Ammon's horn (tissue), 1 donor: ENCODE data around the gene ZNF787.

Experiments
- DNase-seq: peaks from one replicate; pipeline ENCODE4 v3.0.0-alpha.2; 2016; ENCODE audit warnings: low spot score

ZNF787 gene

GRCh38 chr19:56086671-56087430 is 34.2 kb downstream of the ZNF787 start:
- no peak for DNase-seq

GRCh38 chr19:56085571-56086275 is 35.4 kb downstream of the ZNF787 start:
- DNase-seq: no peak

- no peak for DNase-seq
Measured at GRCh38 chr19:56084835-56085536, 36.1 kb downstream of the ZNF787 start.

- DNase-seq: no peak
Measured at GRCh38 chr19:56083668-56084067, 37.4 kb downstream of the ZNF787 start.

GRCh38 chr19:56080669-56081401 is 40.3 kb downstream of the ZNF787 start:
- DNase-seq: peak; percentile 77

GRCh38 chr19:56079609-56080008 is 41.5 kb downstream of the ZNF787 start:
- no peak for DNase-seq

- DNase-seq: peak; percentile 51
Measured at GRCh38 chr19:56076498-56076897, 44.6 kb downstream of the ZNF787 start.

- DNase-seq: no peak
Measured at GRCh38 chr19:56071151-56071550, 49.9 kb downstream of the ZNF787 start.

GRCh38 chr19:56069642-56070041 is 51.5 kb downstream of the ZNF787 start:
- no peak for DNase-seq

GRCh38 chr19:56066152-56067023 is 54.7 kb downstream of the ZNF787 start:
- DNase-seq: peak; percentile 70

GRCh38 chr19:56053596-56053995 is 67.5 kb downstream of the ZNF787 start:
- DNase-seq: no peak
